C4-2B (cell line): ENCODE measurements around the gene PRDX5.

Source experiments
- CTCF ChIP-seq: fragments of 450-650 bp; conservative IDR thresholded peaks from 2 replicates; pipeline ENCODE4 v1.5.1; 2017; ENCODE audit warnings: mild to moderate bottlenecking
- ZFX ChIP-seq: fragments of 450-650 bp; IDR thresholded peaks from 2 replicates; pipeline ENCODE4 v1.6.1; 2017

- TF ChIP-seq CTCF (no peak), ZFX (no peak)
Measured at GRCh38 chr11:64288353-64288750, 29.6 kb upstream of the PRDX5 start.
